Esophagus (tissue), 2 donors: ENCODE results near the gene SRSF4. TPM values are rescaled to one million over a fixed set of nuclear protein-coding genes. Genes with fewer than 3 reads are reported as not detected.

Experiments used
- H3K27ac ChIP-seq, 2 donors: one replicate each; pipeline ENCODE4 v1.5.1; 2013; ENCODE audit warnings: low read depth in 2 of 2, mild to moderate bottlenecking in 2 of 2, inconsistent platforms in 1 of 2, low read length in 1 of 2, moderate library complexity in 1 of 2
- H3K27me3 ChIP-seq, 2 donors: one replicate each; pipeline ENCODE4 v1.6.1; 2013; ENCODE audit warnings: low read length in 2 of 2, control low read depth in 1 of 2, mild to moderate bottlenecking in 1 of 2; ENCODE audit not compliant: insufficient read depth in 2 of 2, control insufficient read depth in 1 of 2
- H3K36me3 ChIP-seq, 2 donors: one replicate each; pipeline ENCODE4 v1.6.1; 2013; ENCODE audit warnings: low read length in 1 of 2; ENCODE audit not compliant: control insufficient read depth in 2 of 2, insufficient read depth in 2 of 2
- H3K4me1 ChIP-seq, 2 donors: one replicate each; pipeline ENCODE4 v1.6.1; 2013; ENCODE audit warnings: low read length in 1 of 2; ENCODE audit not compliant: control insufficient read depth in 2 of 2, insufficient read depth in 2 of 2
- H3K4me3 ChIP-seq, 2 donors: one replicate each; pipeline ENCODE4 v1.5.1; 2013; ENCODE audit warnings: low read length in 2 of 2, mild to moderate bottlenecking in 2 of 2, low read depth in 1 of 2, moderate library complexity in 1 of 2
- H3K9me3 ChIP-seq, 2 donors: one replicate each; pipeline ENCODE4 v1.6.1; 2013; ENCODE audit warnings: mild to moderate bottlenecking in 2 of 2, low read depth in 1 of 2, low read length in 1 of 2, moderate library complexity in 1 of 2; ENCODE audit not compliant: control insufficient read depth in 2 of 2, insufficient read depth in 1 of 2
- WGBS, 2 donors: extraction: QIAGEN DNeasy Blood & Tissue Kit; methylation state at CpG; one replicate each; pipeline ENCODE4 v1.1.7; 2013; 5-methylcytosine and 5-hydroxymethylcytosine counted together
- polyA plus RNA-seq, 2 donors: library from polyadenylated mRNA; stranded (reverse); fragments of 200-250 nt; gene quantifications; one replicate each; pipeline ENCODE4 v1.2.3, GENCODE V29; 2013
- donor health status: healthy with polysubstance abuse.
- donor health status: Bipolar disorder and iron deficiency.

The SRSF4 gene
- polyA plus RNA-seq, 2 donors = 50.8 to 71.0 TPM

- H3K36me3 ChIP-seq = peaks cover 6 to 8% of the 10 kb centered on the region in 2 donors
- peaks cover 2% of the 10 kb centered on the region in 2 donors for H3K4me1 ChIP-seq
- H3K27ac ChIP-seq = no peak overlapping the region
- no peaks in the 10 kb centered on the region for H3K27me3 ChIP-seq
- H3K4me3 ChIP-seq = no peak overlapping the region
- no peaks in the 10 kb centered on the region for H3K9me3 ChIP-seq
- WGBS, 2 donors = 29 to 30% methylated on average over 3 of the region's 3 CpGs
Measured at GRCh38 chr1:29171089-29171488, 10.6 kb downstream of the SRSF4 start.

GRCh38 chr1:29169976-29170375, 11.7 kb downstream of the SRSF4 start:
- H3K9me3 ChIP-seq = no peaks in the 10 kb centered on the region
- H3K4me1 ChIP-seq = peaks cover 2% of the 10 kb centered on the region in 2 donors
- no peaks in the 10 kb centered on the region for H3K27me3 ChIP-seq
- H3K36me3 ChIP-seq = peaks cover 6 to 14% of the 10 kb centered on the region in 2 donors
- no peak overlapping the region for H3K4me3 ChIP-seq
- no peak overlapping the region for H3K27ac ChIP-seq
- 67 to 77% methylated on average over 3 of the region's 3 CpGs for WGBS, 2 donors

- H3K27ac ChIP-seq = no peak overlapping the region
- H3K27me3 ChIP-seq = no peaks in the 10 kb centered on the region
- WGBS, 2 donors = 97 to 99% methylated on average over 9 of the region's 9 CpGs
- H3K9me3 ChIP-seq = no peaks in the 10 kb centered on the region
- no peak overlapping the region for H3K4me3 ChIP-seq
- peaks cover 6 to 14% of the 10 kb centered on the region in 2 donors for H3K36me3 ChIP-seq
- H3K4me1 ChIP-seq = peaks cover 2% of the 10 kb centered on the region in 2 donors
Measured at GRCh38 chr1:29167904-29168303, 13.8 kb downstream of the SRSF4 start.

GRCh38 chr1:29166291-29166878, 15.3 kb downstream of the SRSF4 start:
- no peaks in the 10 kb centered on the region for H3K4me1 ChIP-seq
- H3K27ac ChIP-seq = no peak overlapping the region
- H3K9me3 ChIP-seq = no peaks in the 10 kb centered on the region
- no peak overlapping the region for H3K4me3 ChIP-seq
- 66 to 77% methylated on average over 9 of the region's 9 CpGs for WGBS, 2 donors
- no peaks in the 10 kb centered on the region for H3K27me3 ChIP-seq
- H3K36me3 ChIP-seq = peaks cover 6 to 15% of the 10 kb centered on the region in 2 donors

- WGBS, 2 donors = 87 to 89% methylated on average over 4 of the region's 4 CpGs
- Histone ChIP-seq H3K27me3 (no peaks in the 10 kb centered on the region), H3K27ac (no peak overlapping the region), H3K4me1 (no peaks in the 10 kb centered on the region), H3K4me3 (no peak overlapping the region), H3K36me3 (peaks cover 6 to 19% of the 10 kb centered on the region in 2 donors), H3K9me3 (no peaks in the 10 kb centered on the region)
Measured at GRCh38 chr1:29164588-29164987, 17.1 kb downstream of the SRSF4 start.

GRCh38 chr1:29162476-29163138, 19.1 kb downstream of the SRSF4 start:
- no peaks in the 10 kb centered on the region for H3K27me3 ChIP-seq
- 70 to 72% methylated on average over 9 of the region's 9 CpGs for WGBS, 2 donors
- H3K4me1 ChIP-seq = no peaks in the 10 kb centered on the region
- H3K9me3 ChIP-seq = no peaks in the 10 kb centered on the region
- H3K4me3 ChIP-seq = no peak overlapping the region
- H3K36me3 ChIP-seq = peaks cover 6 to 32% of the 10 kb centered on the region in 2 donors
- H3K27ac ChIP-seq = no peak overlapping the region

GRCh38 chr1:29162025-29162424, 19.7 kb downstream of the SRSF4 start:
- no peak overlapping the region for H3K27ac ChIP-seq
- H3K4me3 ChIP-seq = no peak overlapping the region
- peaks cover 6 to 34% of the 10 kb centered on the region in 2 donors for H3K36me3 ChIP-seq
- H3K9me3 ChIP-seq = no peaks in the 10 kb centered on the region
- WGBS, 2 donors = 55 to 56% methylated on average over 4 of the region's 4 CpGs
- H3K4me1 ChIP-seq = no peaks in the 10 kb centered on the region
- no peaks in the 10 kb centered on the region for H3K27me3 ChIP-seq

- Histone ChIP-seq H3K4me3 (no peak overlapping the region), H3K9me3 (no peaks in the 10 kb centered on the region), H3K4me1 (no peaks in the 10 kb centered on the region), H3K36me3 (peaks cover 0 to 26% of the 10 kb centered on the region in 2 donors), H3K27me3 (no peaks in the 10 kb centered on the region), H3K27ac (no peak overlapping the region)
- WGBS, 2 donors = 70 to 78% methylated on average over 3 of the region's 3 CpGs
Measured at GRCh38 chr1:29159773-29160172, 21.9 kb downstream of the SRSF4 start.

GRCh38 chr1:29157269-29157601, 24.5 kb downstream of the SRSF4 start:
- peaks cover 4 to 31% of the 10 kb centered on the region in 2 donors for H3K36me3 ChIP-seq

More at GRCh38 chr1:29157269-29157601, 24.5 kb downstream of the SRSF4 start:
- 83 to 86% methylated on average over 3 of the region's 3 CpGs for WGBS, 2 donors
- Histone ChIP-seq H3K9me3 (no peaks in the 10 kb centered on the region), H3K27ac (no peak overlapping the region), H3K4me1 (no peaks in the 10 kb centered on the region), H3K4me3 (no peak overlapping the region), H3K27me3 (no peaks in the 10 kb centered on the region)
